ENCODE data around the gene TRAPPC4.
"Not testable (repeated sequence)": the region's sequence is repeated elsewhere in the genome, so short reads cannot be mapped to it uniquely, and the experiment has no call there.

The TRAPPC4 gene

DNA sequence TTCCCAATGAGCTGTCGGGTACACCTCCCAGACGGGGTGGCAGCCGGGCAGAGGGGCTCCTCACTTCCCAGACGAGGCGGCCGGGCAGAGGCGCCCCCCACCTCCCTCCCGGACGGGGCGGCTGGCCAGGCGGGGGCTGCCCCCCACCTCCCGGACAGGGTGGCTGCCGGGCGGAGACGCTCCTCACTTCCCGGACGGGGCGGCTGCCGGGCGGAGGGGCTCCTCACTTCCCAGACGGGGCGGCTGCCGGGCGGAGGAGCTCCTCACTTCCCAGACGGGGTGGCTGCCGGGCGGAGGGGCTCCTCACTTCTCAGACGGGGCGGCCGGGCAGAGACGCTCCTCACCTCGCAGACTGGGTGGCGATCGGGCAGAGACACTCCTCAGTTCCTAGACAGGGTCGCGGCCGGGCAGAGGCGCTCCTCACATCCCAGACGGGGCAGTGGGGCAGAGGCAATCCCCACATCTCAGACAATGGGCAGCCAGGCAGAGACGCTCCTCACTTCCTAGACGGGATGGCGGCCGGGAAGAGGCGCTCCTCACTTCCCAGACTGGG is 27.0 kb upstream of the TRAPPC4 start:
- not testable (repeated sequence) for H3K27ac ChIP-seq (ENCODE audit: low read depth, low read length); H3K4me3 ChIP-seq (ENCODE audit: low read depth, low read length); H3K36me3 ChIP-seq (ENCODE audit: control insufficient read depth, insufficient read depth, low read length); H3K9me3 ChIP-seq (ENCODE audit: control insufficient read depth, insufficient read depth, low read depth, low read length); H3K4me1 ChIP-seq (ENCODE audit: control insufficient read depth, insufficient read depth, low read length); H3K27me3 ChIP-seq (ENCODE audit: control insufficient read depth, insufficient read depth, low read length); H3K9ac ChIP-seq (ENCODE audit: low read length)

DNA sequence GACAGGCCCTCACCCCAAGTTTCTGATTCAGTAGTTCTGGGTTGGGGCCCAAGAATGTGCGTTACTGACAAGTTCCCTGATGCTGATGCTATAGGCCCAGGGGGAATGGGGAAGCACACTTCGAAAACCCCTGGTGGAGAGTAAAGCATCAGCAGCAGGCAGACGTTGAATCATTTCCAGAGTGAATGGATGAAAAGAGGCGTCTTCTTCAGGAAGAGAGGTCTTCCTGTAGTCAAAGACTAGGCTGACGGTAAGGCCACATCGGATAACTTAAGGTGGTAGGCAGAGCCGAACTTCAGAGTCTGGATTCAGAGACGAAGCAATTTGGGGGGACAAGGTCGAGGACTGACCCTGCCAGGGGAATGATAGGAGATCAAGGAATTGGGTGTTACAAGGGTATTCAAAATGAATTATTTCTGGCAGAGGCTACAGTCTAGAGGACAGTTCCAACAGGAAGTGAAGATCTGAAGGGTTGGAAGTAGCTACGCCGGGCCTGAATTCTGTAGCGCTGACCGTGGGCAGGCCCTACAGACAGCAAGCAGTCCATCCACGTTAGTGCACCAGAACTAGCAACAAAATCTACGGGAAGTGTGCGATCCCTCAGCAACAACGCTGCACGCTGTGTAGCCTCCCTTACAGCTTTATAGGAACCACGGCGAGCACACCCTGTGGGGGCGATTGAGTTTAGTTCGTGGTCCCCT is 21.5 kb upstream of the TRAPPC4 start:
- Histone ChIP-seq H3K4me1 (ENCODE audit: control insufficient read depth, insufficient read depth, low read length) (peaks cover 12% of the 10 kb centered on the region), H3K27me3 (ENCODE audit: control insufficient read depth, insufficient read depth, low read length) (no peaks in the 10 kb centered on the region), H3K27ac (ENCODE audit: low read depth, low read length) (no peak overlapping the region), H3K9ac (ENCODE audit: low read length) (peak overlapping the region; percentile 63), H3K4me3 (ENCODE audit: low read depth, low read length) (peak overlapping the region; percentile 74), H3K36me3 (ENCODE audit: control insufficient read depth, insufficient read depth, low read length) (peaks cover 32% of the 10 kb centered on the region), H3K9me3 (ENCODE audit: control insufficient read depth, insufficient read depth, low read depth, low read length) (peaks cover 7% of the 10 kb centered on the region; the same call in 1 of the 2 replicates)

DNA sequence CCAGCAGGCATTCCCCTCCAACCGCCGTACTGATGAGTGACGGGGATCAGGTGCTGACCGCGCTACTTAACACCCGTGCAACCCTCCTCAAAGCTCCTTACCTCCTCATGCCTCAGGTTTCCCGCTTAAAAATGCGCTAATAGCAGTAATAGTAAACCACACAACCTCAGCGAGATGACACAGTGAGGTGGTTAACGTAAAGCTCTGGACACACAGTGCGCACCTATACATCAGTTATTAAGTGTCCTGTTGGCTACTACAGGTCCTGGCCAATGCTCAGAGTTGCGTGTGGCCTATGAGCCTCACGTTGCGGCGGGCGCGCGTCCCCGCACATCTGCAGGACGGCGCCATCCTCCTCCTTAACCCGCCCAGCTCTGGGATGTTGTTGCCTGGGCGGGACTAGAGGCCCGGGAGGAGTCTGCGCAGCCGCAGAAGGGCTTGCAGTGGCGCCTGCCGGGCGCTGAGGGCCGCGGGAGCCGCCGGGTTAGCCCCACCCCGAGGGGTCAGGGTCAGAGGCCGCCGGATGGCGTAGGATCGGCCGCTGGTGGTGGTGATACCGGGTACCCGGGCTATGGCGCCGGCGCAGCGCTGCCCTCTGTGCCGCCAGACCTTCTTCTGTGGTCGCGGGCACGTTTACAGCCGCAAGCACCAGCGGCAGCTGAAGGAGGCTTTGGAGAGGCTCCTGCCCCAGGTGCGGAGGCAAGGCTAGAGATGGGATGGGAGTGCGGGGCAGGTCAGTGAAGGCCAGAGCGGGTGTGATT is 20.8 kb upstream of the TRAPPC4 start, which contains the start of gene CENATAC:
Gene CENATAC, plus strand, starts transcription at position 512 of the 761 bp plus-strand sequence. Its CDS starts 60 bp downstream, at position 572.
- Histone ChIP-seq H3K4me3 (ENCODE audit: low read depth, low read length) (peak within 1 kb of the TSS; percentile 74), H3K4me1 (ENCODE audit: control insufficient read depth, insufficient read depth, low read length) (peaks cover 12% of the 10 kb centered on the region), H3K27ac (ENCODE audit: low read depth, low read length) (peak within 1 kb of the TSS; percentile 79; the same call in 1 of the 2 replicates), H3K9ac (ENCODE audit: low read length) (peak within 1 kb of the TSS; percentile 96), H3K27me3 (ENCODE audit: control insufficient read depth, insufficient read depth, low read length) (no peaks in the 10 kb centered on the region), H3K9me3 (ENCODE audit: control insufficient read depth, insufficient read depth, low read depth, low read length) (peaks cover 4% of the 10 kb centered on the region; the same call in 1 of the 2 replicates), H3K36me3 (ENCODE audit: control insufficient read depth, insufficient read depth, low read length) (peaks cover 39% of the 10 kb centered on the region)

DNA sequence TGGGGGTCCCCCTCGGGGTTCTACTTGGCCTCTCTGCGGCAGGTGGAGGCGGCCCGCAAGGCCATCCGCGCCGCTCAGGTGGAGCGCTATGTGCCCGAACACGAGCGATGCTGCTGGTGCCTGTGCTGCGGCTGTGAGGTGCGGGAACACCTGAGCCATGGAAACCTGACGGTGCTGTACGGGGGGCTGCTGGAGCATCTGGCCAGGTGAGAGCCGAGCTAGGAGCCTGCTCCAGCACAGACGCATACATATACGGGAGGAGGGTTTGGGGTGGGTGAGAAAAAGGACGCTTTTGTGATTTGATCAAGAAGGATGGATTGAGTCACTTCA is 20.2 kb upstream of the TRAPPC4 start:
- peaks cover 3% of the 10 kb centered on the region; the same call in 1 of the 2 replicates for H3K9me3 ChIP-seq (ENCODE audit: control insufficient read depth, insufficient read depth, low read depth, low read length)

DNA sequence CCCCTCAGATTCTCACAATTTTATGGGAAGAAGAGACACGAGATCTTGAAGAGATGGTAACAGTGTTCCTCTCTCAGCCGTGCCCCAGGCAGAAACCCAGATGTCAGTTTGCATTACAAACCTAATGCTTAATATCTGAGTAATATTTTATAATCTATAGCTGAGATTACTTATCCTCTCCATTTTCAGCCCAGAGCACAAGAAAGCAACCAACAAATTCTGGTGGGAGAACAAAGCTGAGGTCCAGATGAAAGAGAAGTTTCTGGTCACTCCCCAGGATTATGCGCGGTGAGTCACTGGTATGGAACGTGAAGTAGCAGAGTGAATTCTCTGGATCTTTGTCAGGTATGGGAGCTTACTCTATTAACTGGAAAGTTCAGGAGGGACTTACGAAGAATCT is 19.7 kb upstream of the TRAPPC4 start:
- no peaks in the 10 kb centered on the region for H3K27me3 ChIP-seq (ENCODE audit: control insufficient read depth, insufficient read depth, low read length)
- H3K4me1 ChIP-seq (ENCODE audit: control insufficient read depth, insufficient read depth, low read length), result peaks cover 12% of the 10 kb centered on the region
- H3K27ac ChIP-seq (ENCODE audit: low read depth, low read length), result peak overlapping the region; percentile 79; the same call in 1 of the 2 replicates
- H3K9ac ChIP-seq (ENCODE audit: low read length), result peak overlapping the region; percentile 96
- H3K9me3 ChIP-seq (ENCODE audit: control insufficient read depth, insufficient read depth, low read depth, low read length), result no peaks in the 10 kb centered on the region
- peak overlapping the region; percentile 74 for H3K4me3 ChIP-seq (ENCODE audit: low read depth, low read length)
- peaks cover 43% of the 10 kb centered on the region for H3K36me3 ChIP-seq (ENCODE audit: control insufficient read depth, insufficient read depth, low read length)

More for the DNA sequence above, 20.2 kb upstream of the TRAPPC4 start:
- peak overlapping the region; percentile 74 for H3K4me3 ChIP-seq (ENCODE audit: low read depth, low read length)
- peak overlapping the region; percentile 96 for H3K9ac ChIP-seq (ENCODE audit: low read length)
- peaks cover 44% of the 10 kb centered on the region for H3K36me3 ChIP-seq (ENCODE audit: control insufficient read depth, insufficient read depth, low read length)
- H3K27me3 ChIP-seq (ENCODE audit: control insufficient read depth, insufficient read depth, low read length), result no peaks in the 10 kb centered on the region
- H3K27ac ChIP-seq (ENCODE audit: low read depth, low read length), result peak overlapping the region; percentile 79; the same call in 1 of the 2 replicates
- H3K4me1 ChIP-seq (ENCODE audit: control insufficient read depth, insufficient read depth, low read length), result peaks cover 12% of the 10 kb centered on the region

DNA sequence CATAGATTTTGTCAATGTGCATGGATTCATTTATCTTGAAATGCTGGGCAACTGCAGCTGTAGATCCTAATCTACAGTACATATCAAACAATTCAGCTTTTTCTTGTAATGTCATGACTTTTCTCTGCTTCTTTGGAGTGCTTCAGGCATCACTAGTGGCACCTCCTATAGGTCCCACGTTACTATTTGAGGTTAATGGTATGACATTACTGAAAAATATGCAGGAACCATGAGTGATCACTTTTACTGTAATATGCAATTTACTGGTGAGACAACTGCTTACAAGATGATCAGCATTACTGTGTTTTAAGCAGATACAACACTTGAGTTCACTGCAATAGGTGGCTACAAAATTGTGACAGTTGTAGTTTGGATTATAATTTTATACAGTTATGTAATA is 17.7 kb upstream of the TRAPPC4 start:
- H3K27me3 ChIP-seq (ENCODE audit: control insufficient read depth, insufficient read depth, low read length), result no peaks in the 10 kb centered on the region
- no peak overlapping the region for H3K9ac ChIP-seq (ENCODE audit: low read length)
- H3K27ac ChIP-seq (ENCODE audit: low read depth, low read length), result no peak overlapping the region
- no peak overlapping the region for H3K4me3 ChIP-seq (ENCODE audit: low read depth, low read length)
- peaks cover 61% of the 10 kb centered on the region for H3K36me3 ChIP-seq (ENCODE audit: control insufficient read depth, insufficient read depth, low read length)
- no peaks in the 10 kb centered on the region for H3K9me3 ChIP-seq (ENCODE audit: control insufficient read depth, insufficient read depth, low read depth, low read length)
- peaks cover 12% of the 10 kb centered on the region for H3K4me1 ChIP-seq (ENCODE audit: control insufficient read depth, insufficient read depth, low read length)

DNA sequence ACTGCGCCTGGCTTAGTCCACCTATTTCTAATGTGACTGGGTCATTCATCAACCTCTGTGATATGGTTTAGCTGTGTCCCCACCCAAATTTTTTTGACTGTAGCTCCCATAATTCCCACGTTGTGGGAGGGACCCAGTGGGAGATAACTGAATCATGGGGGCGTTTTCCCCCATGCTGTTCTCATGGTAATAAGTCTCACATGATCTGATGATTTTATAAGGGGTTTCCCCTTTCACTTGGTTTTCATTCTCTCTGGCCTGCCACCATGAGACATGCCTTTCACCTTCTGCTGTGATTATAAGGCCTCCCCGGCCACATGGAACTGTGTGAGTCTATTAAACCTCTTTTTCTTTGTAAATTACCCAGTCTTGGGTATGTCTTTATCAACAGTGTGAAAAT is 11.9 kb upstream of the TRAPPC4 start:
- no peaks in the 10 kb centered on the region for H3K27me3 ChIP-seq (ENCODE audit: control insufficient read depth, insufficient read depth, low read length)
- H3K9ac ChIP-seq (ENCODE audit: low read length), result no peak overlapping the region
- H3K4me3 ChIP-seq (ENCODE audit: low read depth, low read length), result no peak overlapping the region
- H3K9me3 ChIP-seq (ENCODE audit: control insufficient read depth, insufficient read depth, low read depth, low read length), result no peaks in the 10 kb centered on the region
- H3K36me3 ChIP-seq (ENCODE audit: control insufficient read depth, insufficient read depth, low read length), result peaks cover 86% of the 10 kb centered on the region
- no peaks in the 10 kb centered on the region for H3K4me1 ChIP-seq (ENCODE audit: control insufficient read depth, insufficient read depth, low read length)
- H3K27ac ChIP-seq (ENCODE audit: low read depth, low read length), result no peak overlapping the region

DNA sequence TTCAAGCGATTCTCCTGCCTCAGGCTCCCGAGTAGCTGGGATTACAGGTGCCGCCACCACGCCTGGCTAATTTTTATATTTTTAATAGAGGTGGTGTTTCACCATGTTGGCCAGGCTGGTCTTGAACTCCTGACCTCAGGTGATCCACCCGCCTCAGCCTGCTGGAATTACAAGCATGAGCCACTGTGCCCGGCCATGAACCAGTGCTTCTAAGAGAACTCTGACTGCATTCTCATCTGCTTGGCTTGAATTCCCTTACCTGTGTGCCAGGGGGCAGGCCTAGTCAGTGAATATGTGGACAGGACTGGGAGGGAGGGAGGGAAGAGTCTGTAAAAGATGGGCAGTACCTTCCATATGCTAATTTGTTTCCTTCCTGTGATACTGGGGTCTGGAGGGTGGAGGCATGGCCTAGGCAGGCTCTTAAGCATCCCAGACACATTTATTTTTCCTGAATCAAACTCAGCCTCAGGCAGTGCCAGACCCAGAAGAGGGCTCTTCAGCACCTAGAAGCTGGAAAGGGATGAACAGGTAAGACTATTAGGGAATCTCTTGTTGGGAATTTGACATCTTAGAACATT is 7.0 kb upstream of the TRAPPC4 start:
- no peaks in the 10 kb centered on the region for H3K4me1 ChIP-seq (ENCODE audit: control insufficient read depth, insufficient read depth, low read length)
- H3K27ac ChIP-seq (ENCODE audit: low read depth, low read length), result no peak overlapping the region
- H3K27me3 ChIP-seq (ENCODE audit: control insufficient read depth, insufficient read depth, low read length), result no peaks in the 10 kb centered on the region
- no peaks in the 10 kb centered on the region for H3K9me3 ChIP-seq (ENCODE audit: control insufficient read depth, insufficient read depth, low read depth, low read length)
- H3K4me3 ChIP-seq (ENCODE audit: low read depth, low read length), result no peak overlapping the region
- peaks cover 91% of the 10 kb centered on the region for H3K36me3 ChIP-seq (ENCODE audit: control insufficient read depth, insufficient read depth, low read length)
- H3K9ac ChIP-seq (ENCODE audit: low read length), result no peak overlapping the region

DNA sequence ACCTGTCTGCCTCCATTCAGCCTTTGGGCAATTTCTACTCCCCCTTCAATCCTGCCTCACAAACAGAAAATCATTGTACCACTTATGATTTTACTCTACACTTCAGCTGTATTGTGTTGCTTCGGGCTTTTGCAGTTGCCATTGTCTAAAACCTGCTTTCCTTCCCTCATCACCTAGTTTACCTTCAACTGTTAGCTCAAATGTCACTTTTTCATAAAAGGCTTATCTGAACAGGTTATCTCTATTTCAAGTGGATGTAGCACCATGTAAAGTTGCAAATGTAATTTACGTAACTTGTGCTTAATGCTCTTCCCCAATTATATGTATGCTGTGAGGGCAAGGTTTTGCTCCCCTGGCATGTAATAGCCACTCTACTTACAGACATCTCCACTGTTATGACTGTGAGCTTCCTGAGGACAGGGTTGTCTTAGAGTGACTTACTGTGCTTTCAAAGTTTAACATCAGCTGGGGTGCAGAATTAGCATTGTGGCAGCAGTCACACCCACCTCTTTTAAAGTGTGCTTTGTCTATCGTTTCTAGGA is 5.9 kb upstream of the TRAPPC4 start:
- no peaks in the 10 kb centered on the region for H3K4me1 ChIP-seq (ENCODE audit: control insufficient read depth, insufficient read depth, low read length)
- peaks cover 91% of the 10 kb centered on the region for H3K36me3 ChIP-seq (ENCODE audit: control insufficient read depth, insufficient read depth, low read length)
- no peak overlapping the region for H3K27ac ChIP-seq (ENCODE audit: low read depth, low read length)
- H3K9ac ChIP-seq (ENCODE audit: low read length), result no peak overlapping the region
- no peaks in the 10 kb centered on the region for H3K27me3 ChIP-seq (ENCODE audit: control insufficient read depth, insufficient read depth, low read length)
- no peaks in the 10 kb centered on the region for H3K9me3 ChIP-seq (ENCODE audit: control insufficient read depth, insufficient read depth, low read depth, low read length)
- H3K4me3 ChIP-seq (ENCODE audit: low read depth, low read length), result no peak overlapping the region

DNA sequence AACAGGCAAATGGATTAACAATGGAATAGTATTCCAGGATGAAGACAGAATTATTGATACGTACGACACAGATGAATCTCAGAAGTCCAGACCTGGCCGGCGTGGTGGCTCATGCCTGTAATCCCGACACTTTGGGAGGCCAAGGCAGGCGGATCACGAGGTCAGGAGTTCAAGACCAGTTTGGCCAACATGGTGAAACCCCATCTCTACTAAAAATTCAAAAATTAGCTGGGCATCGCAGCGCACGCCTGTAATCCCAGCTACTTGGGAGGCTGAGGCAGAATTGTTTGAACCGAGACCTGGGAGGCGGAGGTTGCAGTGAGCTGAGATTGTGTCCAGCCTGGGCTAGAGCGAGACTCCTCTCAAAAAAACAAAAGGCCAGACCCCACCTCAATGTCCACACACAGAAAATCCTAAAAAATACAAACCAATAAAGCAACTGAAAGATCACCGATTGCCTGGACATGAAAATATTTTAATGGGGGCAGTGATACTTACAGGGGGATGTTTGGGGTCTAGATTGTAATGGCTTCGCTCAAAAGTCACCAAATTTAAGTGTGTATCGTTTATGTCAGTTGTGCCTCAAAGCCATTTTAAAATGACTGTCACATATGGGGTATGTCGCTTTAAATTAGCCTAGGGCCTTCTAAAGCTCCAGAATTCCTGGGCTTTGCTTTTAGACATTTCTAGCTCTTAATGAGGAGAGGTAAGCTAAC is 4.2 kb upstream of the TRAPPC4 start:
- H3K36me3 ChIP-seq (ENCODE audit: control insufficient read depth, insufficient read depth, low read length), result peaks cover 79% of the 10 kb centered on the region
- H3K27ac ChIP-seq (ENCODE audit: low read depth, low read length), result no peak overlapping the region

More for the DNA sequence above, 4.2 kb upstream of the TRAPPC4 start:
- Histone ChIP-seq H3K27me3 (ENCODE audit: control insufficient read depth, insufficient read depth, low read length) (no peaks in the 10 kb centered on the region), H3K9me3 (ENCODE audit: control insufficient read depth, insufficient read depth, low read depth, low read length) (no peaks in the 10 kb centered on the region), H3K4me1 (ENCODE audit: control insufficient read depth, insufficient read depth, low read length) (no peaks in the 10 kb centered on the region), H3K4me3 (ENCODE audit: low read depth, low read length) (no peak overlapping the region), H3K9ac (ENCODE audit: low read length) (no peak overlapping the region)

All from HUES6 (cell line).